ENCODE data around the gene SAMM50.

- TF ChIP-seq, protein P1, sequence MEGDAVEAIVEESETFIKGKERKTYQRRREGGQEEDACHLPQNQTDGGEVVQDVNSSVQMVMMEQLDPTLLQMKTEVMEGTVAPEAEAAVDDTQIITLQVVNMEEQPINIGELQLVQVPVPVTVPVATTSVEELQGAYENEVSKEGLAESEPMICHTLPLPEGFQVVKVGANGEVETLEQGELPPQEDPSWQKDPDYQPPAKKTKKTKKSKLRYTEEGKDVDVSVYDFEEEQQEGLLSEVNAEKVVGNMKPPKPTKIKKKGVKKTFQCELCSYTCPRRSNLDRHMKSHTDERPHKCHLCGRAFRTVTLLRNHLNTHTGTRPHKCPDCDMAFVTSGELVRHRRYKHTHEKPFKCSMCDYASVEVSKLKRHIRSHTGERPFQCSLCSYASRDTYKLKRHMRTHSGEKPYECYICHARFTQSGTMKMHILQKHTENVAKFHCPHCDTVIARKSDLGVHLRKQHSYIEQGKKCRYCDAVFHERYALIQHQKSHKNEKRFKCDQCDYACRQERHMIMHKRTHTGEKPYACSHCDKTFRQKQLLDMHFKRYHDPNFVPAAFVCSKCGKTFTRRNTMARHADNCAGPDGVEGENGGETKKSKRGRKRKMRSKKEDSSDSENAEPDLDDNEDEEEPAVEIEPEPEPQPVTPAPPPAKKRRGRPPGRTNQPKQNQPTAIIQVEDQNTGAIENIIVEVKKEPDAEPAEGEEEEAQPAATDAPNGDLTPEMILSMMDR (IDR thresholded peaks at IDR 0.05): no peak
- TF ChIP-seq POLR2AphosphoS5 (IDR thresholded peaks at IDR 0.05): no peak
These were observed 46.3 kb downstream of the SAMM50 start for GRCh38 chr22:44001521-44001920.
